Colon (tissue), 2 donors: ENCODE results near the gene SLC4A3.

Experiments used
- FAIRE-seq: peaks from 2 replicates; lab custom pipeline; 2012; peaks lifted over from hg19 to GRCh38; lab: Jason Lieb, UNC
- donor health status: control.
- donor health status: control.

Gene SLC4A3

GRCh38 chr2:219612577-219613286, 14.7 kb upstream of the SLC4A3 start:
- no peak for FAIRE-seq

- FAIRE-seq: no peak
Measured at GRCh38 chr2:219613461-219614070, 13.9 kb upstream of the SLC4A3 start.

GRCh38 chr2:219614076-219614860, 13.2 kb upstream of the SLC4A3 start:
- FAIRE-seq: no peak

- no peak for FAIRE-seq
Measured at GRCh38 chr2:219615036-219615435, 12.4 kb upstream of the SLC4A3 start.

- FAIRE-seq: no peak
Measured at GRCh38 chr2:219615894-219616293, 11.5 kb upstream of the SLC4A3 start.

- FAIRE-seq: no peak
Measured at GRCh38 chr2:219616550-219616949, 10.9 kb upstream of the SLC4A3 start.

- FAIRE-seq: no peak
Measured at GRCh38 chr2:219618733-219619122, 8.7 kb upstream of the SLC4A3 start.

- no peak for FAIRE-seq
Measured at GRCh38 chr2:219619235-219619634, 8.2 kb upstream of the SLC4A3 start.

- no peak for FAIRE-seq
Measured at GRCh38 chr2:219620546-219620945, 6.9 kb upstream of the SLC4A3 start.

GRCh38 chr2:219621935-219622334, 5.5 kb upstream of the SLC4A3 start:
- FAIRE-seq: no peak

- no peak for FAIRE-seq
Measured at GRCh38 chr2:219622472-219622871, 5.0 kb upstream of the SLC4A3 start.

GRCh38 chr2:219624565-219624964, 2.9 kb upstream of the SLC4A3 start:
- no peak for FAIRE-seq

- FAIRE-seq: no peak
Measured at GRCh38 chr2:219625179-219625578, 2.3 kb upstream of the SLC4A3 start.

- no peak for FAIRE-seq
Measured at GRCh38 chr2:219626540-219626939, 890 bp upstream of the SLC4A3 start.

- no peak for FAIRE-seq
Measured at GRCh38 chr2:219628235-219628985, 980 bp downstream of the SLC4A3 start.

- no peak for FAIRE-seq
Measured at GRCh38 chr2:219628986-219629901, 1.8 kb downstream of the SLC4A3 start.

GRCh38 chr2:219629976-219630695, 2.7 kb downstream of the SLC4A3 start:
- FAIRE-seq: no peak

- FAIRE-seq: no peak
Measured at GRCh38 chr2:219630770-219631405, 3.5 kb downstream of the SLC4A3 start.

- no peak for FAIRE-seq
Measured at GRCh38 chr2:219631406-219631891, 4.0 kb downstream of the SLC4A3 start.
